GM12874 (cell line): ENCODE data around the gene PDLIM1.

ENCODE experiments used
- CTCF ChIP-seq: IDR thresholded peaks from 2 replicates; pipeline ENCODE4 v1.5.1; 2011; ENCODE audit warnings: low read depth, mild to moderate bottlenecking, control low read depth, low read length, moderate library complexity; ENCODE audit not compliant: insufficient read depth

The PDLIM1 gene

DNA sequence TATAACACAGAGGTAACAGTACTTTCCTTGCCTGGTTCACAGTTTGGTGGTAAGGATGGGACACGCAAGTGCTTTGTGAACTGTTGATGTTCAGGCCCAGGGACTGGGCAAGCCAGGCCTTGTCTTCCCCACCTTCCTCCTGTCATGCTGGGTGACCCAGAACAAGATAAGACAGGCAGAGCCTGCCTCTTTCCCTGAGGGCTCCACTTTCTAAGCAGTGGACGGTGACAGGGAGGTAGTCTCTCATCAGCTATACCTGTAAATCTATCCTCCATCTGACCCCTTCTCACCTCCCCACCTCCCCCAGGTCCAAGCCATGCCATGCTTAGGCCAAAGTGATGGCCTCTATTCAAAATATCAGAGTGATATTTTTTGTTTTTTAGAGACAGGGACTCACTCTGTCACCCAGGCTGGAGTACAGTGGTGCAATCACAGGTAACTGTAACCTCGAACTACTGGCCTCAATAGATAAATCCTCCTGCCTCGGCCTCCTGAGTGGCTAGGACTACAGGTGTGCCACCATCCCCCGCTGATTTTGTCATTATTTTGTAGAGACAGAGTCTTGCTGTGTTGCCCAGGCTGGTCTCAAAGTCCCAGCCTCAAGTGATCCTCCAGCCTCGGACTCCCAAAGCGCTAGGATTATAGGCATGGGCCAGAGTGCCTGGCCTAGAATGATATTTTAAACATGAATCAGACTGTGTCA is 42.8 kb downstream of the PDLIM1 start:
- no peak for TF ChIP-seq CTCF

- TF ChIP-seq CTCF = no peak
Observed at GRCh38 chr10:95247200-95247880, 43.5 kb downstream of the PDLIM1 start.

DNA sequence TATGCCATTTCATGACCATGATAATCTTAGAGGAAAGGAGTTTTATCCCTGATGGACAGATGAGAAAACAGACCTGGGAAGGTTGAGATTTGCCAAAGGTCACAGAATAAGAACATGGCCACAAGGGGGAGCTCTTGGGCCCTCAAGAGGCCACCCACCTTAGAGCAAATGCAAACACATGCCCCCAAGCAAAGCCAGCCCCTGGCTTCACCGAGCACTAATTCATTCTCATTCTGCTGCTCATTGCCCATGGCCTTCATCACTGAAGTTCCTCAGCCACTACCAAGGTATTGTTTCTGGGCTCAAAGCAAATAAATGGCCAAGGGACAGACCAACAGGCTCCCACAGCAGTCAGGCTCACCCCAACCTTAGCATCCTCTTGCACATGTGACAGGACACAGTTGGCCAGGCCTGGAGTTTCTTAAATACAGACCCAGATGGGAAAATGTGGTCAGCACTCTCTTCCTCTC is 44.2 kb downstream of the PDLIM1 start:
- peak; percentile 72 for TF ChIP-seq CTCF

GRCh38 chr10:95245425-95246055 is 45.3 kb downstream of the PDLIM1 start:
- no peak for TF ChIP-seq CTCF

DNA sequence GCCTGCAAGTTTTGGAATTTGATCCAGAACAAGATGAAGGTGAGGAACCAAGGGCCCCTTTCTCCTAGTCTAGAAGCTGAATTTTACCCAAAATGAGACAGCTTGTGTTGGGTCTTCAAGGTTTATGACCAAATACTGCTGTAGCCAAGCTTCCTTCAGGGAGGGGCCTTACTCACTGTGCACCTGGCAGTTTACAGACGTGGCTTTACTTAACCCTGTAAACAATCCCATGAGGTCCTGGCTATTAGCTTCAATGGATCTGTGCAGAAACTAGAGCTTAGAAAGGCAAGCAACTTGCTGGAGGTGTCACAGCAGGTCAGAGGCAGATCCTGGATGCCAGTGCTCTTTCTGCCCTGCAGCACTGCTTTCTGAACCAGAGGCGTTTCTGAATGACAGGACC is 46.7 kb downstream of the PDLIM1 start:
- TF ChIP-seq CTCF = no peak

DNA sequence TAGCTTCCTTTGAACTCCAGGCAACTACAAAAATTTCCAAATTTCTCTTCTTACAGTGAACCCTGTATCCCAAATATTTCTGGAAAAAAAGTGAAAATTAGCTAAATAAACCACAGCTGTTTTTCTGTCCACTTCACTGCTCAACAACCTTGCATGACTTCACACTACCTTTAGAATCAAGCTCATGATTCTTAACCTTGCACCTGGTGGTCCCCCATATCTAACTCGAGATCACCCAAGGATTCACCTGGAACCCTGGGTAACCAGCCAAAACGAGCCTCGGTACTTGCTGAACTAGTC is 47.5 kb downstream of the PDLIM1 start:
- no peak for TF ChIP-seq CTCF

- peak; percentile 43 for TF ChIP-seq CTCF
Observed at GRCh38 chr10:95242581-95243317, 48.1 kb downstream of the PDLIM1 start.
